GM12873 (cell line): Measurements from ENCODE around the gene CYP4A22.

ENCODE experiments used
- CTCF ChIP-seq: IDR thresholded peaks from 2 replicates; pipeline ENCODE4 v1.5.1; 2012; ENCODE audit warnings: low read depth, mild to moderate bottlenecking, moderate library complexity, low read length, control low read depth; ENCODE audit not compliant: insufficient read depth; ENCODE audit errors: missing control alignments

Gene CYP4A22, protein sequence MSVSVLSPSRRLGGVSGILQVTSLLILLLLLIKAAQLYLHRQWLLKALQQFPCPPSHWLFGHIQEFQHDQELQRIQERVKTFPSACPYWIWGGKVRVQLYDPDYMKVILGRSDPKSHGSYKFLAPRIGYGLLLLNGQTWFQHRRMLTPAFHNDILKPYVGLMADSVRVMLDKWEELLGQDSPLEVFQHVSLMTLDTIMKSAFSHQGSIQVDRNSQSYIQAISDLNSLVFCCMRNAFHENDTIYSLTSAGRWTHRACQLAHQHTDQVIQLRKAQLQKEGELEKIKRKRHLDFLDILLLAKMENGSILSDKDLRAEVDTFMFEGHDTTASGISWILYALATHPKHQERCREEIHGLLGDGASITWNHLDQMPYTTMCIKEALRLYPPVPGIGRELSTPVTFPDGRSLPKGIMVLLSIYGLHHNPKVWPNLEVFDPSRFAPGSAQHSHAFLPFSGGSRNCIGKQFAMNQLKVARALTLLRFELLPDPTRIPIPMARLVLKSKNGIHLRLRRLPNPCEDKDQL

GRCh38 chr1:47137198-47137597 is at the start of gene CYP4A22:
Gene CYP4A22, plus strand, starts transcription at chr1:47137441. Its CDS starts 45 bp downstream, at chr1:47137486.
- no peak for TF ChIP-seq CTCF

DNA sequence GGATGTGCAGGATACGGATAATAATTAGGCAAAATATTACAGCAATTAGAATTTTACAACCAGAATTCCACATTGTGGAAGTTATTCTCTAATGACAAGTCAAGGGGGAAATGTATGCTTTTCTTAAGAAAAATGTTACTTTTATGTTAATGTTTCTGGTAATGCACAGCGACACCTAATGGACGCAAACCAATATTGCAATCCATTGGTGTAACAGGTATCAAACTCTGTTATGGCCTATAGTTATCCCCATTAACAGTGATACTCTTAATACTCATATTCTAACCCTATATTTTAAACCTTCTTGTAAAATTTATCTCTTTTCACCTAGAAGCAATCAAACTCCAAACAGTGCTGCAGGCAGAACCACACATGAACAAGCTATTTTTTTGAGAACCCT is 47.9 kb upstream of the CYP4A22 start:
- TF ChIP-seq CTCF, result peak; percentile 54

GRCh38 chr1:47091476-47091875 is 45.8 kb upstream of the CYP4A22 start:
- TF ChIP-seq CTCF, result peak; percentile 27

DNA sequence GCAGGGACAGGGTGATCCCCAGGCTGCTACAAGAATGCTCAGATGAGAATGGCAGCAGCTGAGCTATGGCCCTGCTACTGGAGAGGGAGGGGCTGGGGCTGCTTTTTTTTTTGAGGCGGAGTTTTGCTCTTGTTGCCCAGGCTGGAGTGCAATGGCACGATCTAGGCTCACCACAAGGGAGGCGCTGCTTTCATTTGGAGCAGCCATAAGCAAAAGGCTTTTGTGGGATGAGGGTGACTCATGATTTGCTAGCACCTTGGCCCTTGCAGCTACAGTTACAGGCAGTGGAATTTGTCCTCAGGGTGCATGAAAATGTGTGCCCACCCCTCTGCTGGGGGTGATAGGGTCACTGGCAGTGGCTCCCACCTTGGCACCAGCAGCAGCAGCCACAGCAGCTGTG is 32.4 kb upstream of the CYP4A22 start:
- no peak for TF ChIP-seq CTCF

- no peak for TF ChIP-seq CTCF
Measured at GRCh38 chr1:47106792-47107191, 30.4 kb upstream of the CYP4A22 start.

GRCh38 chr1:47113178-47113577 is 24.1 kb upstream of the CYP4A22 start:
- TF ChIP-seq CTCF, result no peak

GRCh38 chr1:47128221-47128620 is 9.0 kb upstream of the CYP4A22 start:
- TF ChIP-seq CTCF, result no peak
